HepG2 (cell line): ENCODE measurements around the gene GUCA1A. TPM values are rescaled to one million over a fixed set of nuclear protein-coding genes. Genes with fewer than 3 reads are reported as not detected.
A peak's percentile ranks its signal among the peaks of the same experiment; 100 is the strongest.

Experiments used
- ARHGAP35 ChIP-seq: sonication (generic); formaldehyde crosslinking; IDR thresholded peaks from 2 replicates; pipeline ENCODE4 v1.9.0; 2022; ENCODE audit warnings: mild to moderate bottlenecking, inconsistent platforms, moderate library complexity, missing genetic modification reagents, borderline replicate concordance
- CC2D1A ChIP-seq: sonication (generic); formaldehyde crosslinking; IDR thresholded peaks from 2 replicates; pipeline ENCODE4 v1.8.1; 2023; ENCODE audit warnings: mild to moderate bottlenecking, missing genetic modification reagents
- CENPX ChIP-seq: sonication (generic); formaldehyde crosslinking; IDR thresholded peaks from 2 replicates; pipeline ENCODE4 v1.9.0; 2021; ENCODE audit warnings: mild to moderate bottlenecking, missing genetic modification reagents, moderate library complexity
- EEA1 ChIP-seq: sonication (generic); formaldehyde crosslinking; IDR thresholded peaks from 2 replicates; pipeline ENCODE4 v1.5.1; 2020; ENCODE audit warnings: mild to moderate bottlenecking, missing genetic modification reagents, borderline replicate concordance
- KMT2A ChIP-seq: sonication (generic); formaldehyde crosslinking; IDR thresholded peaks from 2 replicates; pipeline ENCODE4 v1.4.0; 2020; ENCODE audit warnings: missing genetic modification reagents
- MAZ ChIP-seq, 2 experiments: sonication (generic) in 1 of 2; formaldehyde crosslinking in 1 of 2; IDR thresholded peaks; 2 replicates each; pipeline versions ENCODE4 v1.5.0 to v1.6.1; 2012 to 2020; ENCODE audit warnings: low read depth in 2 of 2, mild to moderate bottlenecking in 2 of 2, borderline replicate concordance in 1 of 2, improper control_type of control experiment in 1 of 2, low read length in 1 of 2, missing genetic modification reagents in 1 of 2, moderate library complexity in 1 of 2
- NBN ChIP-seq: fragments of 450-650 bp; conservative IDR thresholded peaks from 2 replicates; pipeline ENCODE4 v1.6.1; 2017
- NCOA1 ChIP-seq: sonication (generic); formaldehyde crosslinking; IDR thresholded peaks from 2 replicates; pipeline ENCODE4 v1.9.0; 2021; ENCODE audit warnings: missing genetic modification reagents
- NFYB ChIP-seq: sonication (generic); formaldehyde crosslinking; IDR thresholded peaks from 2 replicates; pipeline ENCODE4 v1.4.0; 2020; ENCODE audit warnings: missing genetic modification reagents
- PAWR ChIP-seq: sonication (generic); formaldehyde crosslinking; IDR thresholded peaks from 2 replicates; pipeline ENCODE4 v1.4.0; 2020; ENCODE audit warnings: missing genetic modification reagents, mild to moderate bottlenecking, borderline replicate concordance
- PBX2 ChIP-seq: IDR thresholded peaks from 2 replicates; pipeline ENCODE4 v1.6.1; 2016; ENCODE audit warnings: control low read depth
- POLR2AphosphoS5 ChIP-seq: IDR thresholded peaks from 2 replicates; pipeline ENCODE4 v1.6.1; 2012; ENCODE audit warnings: low read depth, low read length
- RFX5 ChIP-seq: IDR thresholded peaks from 2 replicates; pipeline ENCODE4 v1.6.1; 2011; ENCODE audit warnings: low read depth, low read length, improper control_type of control experiment
- SAP130 ChIP-seq: IDR thresholded peaks from 2 replicates; pipeline ENCODE4 v1.6.1; 2016; ENCODE audit warnings: low read depth
- SNAPC5 ChIP-seq: sonication (generic); formaldehyde crosslinking; IDR thresholded peaks from 2 replicates; pipeline ENCODE4 v1.8.1; 2023; ENCODE audit warnings: mild to moderate bottlenecking, missing genetic modification reagents, borderline replicate concordance
- SOX5 ChIP-seq: IDR thresholded peaks from 2 replicates; pipeline ENCODE4 v1.6.1; 2016; ENCODE audit warnings: borderline replicate concordance
- TARDBP ChIP-seq: sonication (generic); formaldehyde crosslinking; IDR thresholded peaks from 2 replicates; pipeline ENCODE4 v1.8.0; 2022; ENCODE audit warnings: mild to moderate bottlenecking, missing genetic modification reagents
- TEF ChIP-seq: sonication (generic); formaldehyde crosslinking; IDR thresholded peaks from 2 replicates; pipeline ENCODE4 v1.5.0; 2020; ENCODE audit warnings: missing genetic modification reagents
- ZEB1 ChIP-seq: IDR thresholded peaks from 2 replicates; pipeline ENCODE4 v1.6.1; 2012; ENCODE audit warnings: mild to moderate bottlenecking, low read depth, inconsistent platforms; ENCODE audit not compliant: insufficient replicate concordance
- ZFP62 ChIP-seq: sonication (generic); formaldehyde crosslinking; IDR thresholded peaks from 2 replicates; pipeline ENCODE4 v1.4.0; 2020; ENCODE audit warnings: missing genetic modification reagents
- ZMYM2 ChIP-seq: sonication (generic); formaldehyde crosslinking; IDR thresholded peaks from 2 replicates; pipeline ENCODE4 v1.8.0; 2022; ENCODE audit warnings: mild to moderate bottlenecking, missing genetic modification reagents
- ZMYM4 ChIP-seq: sonication (generic); formaldehyde crosslinking; IDR thresholded peaks from 2 replicates; pipeline ENCODE4 v1.8.1; 2023; ENCODE audit warnings: mild to moderate bottlenecking, missing genetic modification reagents
- ZNF224 ChIP-seq: sonication (generic); formaldehyde crosslinking; IDR thresholded peaks from 2 replicates; pipeline ENCODE4 v1.5.0; 2020; ENCODE audit warnings: mild to moderate bottlenecking, missing genetic modification reagents
- ZNF335 ChIP-seq: sonication (generic); formaldehyde crosslinking; IDR thresholded peaks from 2 replicates; pipeline ENCODE4 v1.4.0; 2020; ENCODE audit warnings: missing genetic modification reagents
- ZNF460 ChIP-seq: sonication (generic); formaldehyde crosslinking; IDR thresholded peaks from 2 replicates; pipeline ENCODE4 v1.5.1; 2020; ENCODE audit warnings: missing genetic modification reagents, mild to moderate bottlenecking, borderline replicate concordance
- ZNF672 ChIP-seq: sonication (generic); formaldehyde crosslinking; IDR thresholded peaks from 2 replicates; pipeline ENCODE4 v1.8.1; 2022; ENCODE audit warnings: missing genetic modification reagents
- ZNF770 ChIP-seq: sonication (generic); formaldehyde crosslinking; IDR thresholded peaks from 2 replicates; pipeline ENCODE4 v1.5.0; 2020; ENCODE audit warnings: mild to moderate bottlenecking, missing genetic modification reagents
- ZNF839 ChIP-seq: sonication (generic); formaldehyde crosslinking; IDR thresholded peaks from 2 replicates; pipeline ENCODE4 v1.4.0; 2020; ENCODE audit warnings: missing genetic modification reagents, mild to moderate bottlenecking, borderline replicate concordance
- polyA plus RNA-seq, 8 experiments: library from polyadenylated mRNA; depleted of rRNA in 3 of 8; stranded (reverse) in 7 of 8; unstranded in 1 of 8; fragments of >200 nt; fragmentation: Illumina TruSeq in 4 of 8; extraction: Trizol in 4 of 8; gene quantifications; 2 replicates each; pipeline versions ENCODE4 v1.2.1 to v1.2.3, GENCODE V29; 2011 to 2016; ENCODE audit warnings: low read depth in 4 of 8, missing spikeins in 1 of 8, mixed read lengths in 1 of 8; ENCODE audit not compliant: insufficient read depth in 1 of 8
- total RNA-seq, 5 experiments: library from RNA; depleted of rRNA; stranded (reverse); fragments of >200 nt; fragmentation: Illumina TruSeq; extraction: Trizol; gene quantifications; 2 replicates each; pipeline ENCODE4 v1.2.3, GENCODE V29; 2016; ENCODE audit warnings: low read depth in 1 of 5
- TF ChIP-seq, protein P1 (sequence below): sonication (generic); formaldehyde crosslinking; IDR thresholded peaks from 2 replicates; pipeline ENCODE4 v1.4.0; 2020; ENCODE audit warnings: mild to moderate bottlenecking, missing genetic modification reagents

GUCA1A gene
- total and polyA plus RNA-seq, 2 of the 13 experiments (the other 11 are each of a cell fraction or from before 2014, with no cell fraction given): not detected

- TF ChIP-seq SAP130 (CRISPR knock-in tag): no peak
- peak; percentile 96 for TF ChIP-seq ZNF460 (CRISPR knock-in tag)
- peak; percentile 80; the same call in 1 of the 2 replicates for TF ChIP-seq ZMYM2 (CRISPR knock-in tag)
- no peak for TF ChIP-seq PAWR
- no peak for TF ChIP-seq ZMYM4
- no peak for TF ChIP-seq ARHGAP35 (CRISPR knock-in tag)
- TF ChIP-seq NFYB (CRISPR knock-in tag): no peak
- no peak for TF ChIP-seq ZNF672 (CRISPR knock-in tag)
- no peak for TF ChIP-seq POLR2AphosphoS5
- 0 out of 2 replicates have a peak, but pooled peaks have one; percentile 3 for TF ChIP-seq CC2D1A
- no peak for TF ChIP-seq CENPX (CRISPR knock-in tag)
- no peak for TF ChIP-seq TARDBP (CRISPR knock-in tag)
- no peak for TF ChIP-seq KMT2A (CRISPR knock-in tag)
- no peak for TF ChIP-seq ZNF224
- no peak for TF ChIP-seq NCOA1 (CRISPR knock-in tag)
- no peak for TF ChIP-seq ZEB1
- TF ChIP-seq PBX2 (CRISPR knock-in tag): no peak
- no peak for TF ChIP-seq SOX5
- no peak for TF ChIP-seq NBN
- TF ChIP-seq, protein P1, sequence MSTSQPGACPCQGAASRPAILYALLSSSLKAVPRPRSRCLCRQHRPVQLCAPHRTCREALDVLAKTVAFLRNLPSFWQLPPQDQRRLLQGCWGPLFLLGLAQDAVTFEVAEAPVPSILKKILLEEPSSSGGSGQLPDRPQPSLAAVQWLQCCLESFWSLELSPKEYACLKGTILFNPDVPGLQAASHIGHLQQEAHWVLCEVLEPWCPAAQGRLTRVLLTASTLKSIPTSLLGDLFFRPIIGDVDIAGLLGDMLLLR (CRISPR knock-in tag): no peak
- no peak for TF ChIP-seq RFX5
- no peak for TF ChIP-seq EEA1 (CRISPR knock-in tag)
- no peak for TF ChIP-seq ZFP62 (CRISPR knock-in tag)
- TF ChIP-seq TEF (CRISPR knock-in tag): no peak
- TF ChIP-seq MAZ (IDR thresholded peaks at IDR 0.05; ENCODE audit: borderline replicate concordance, low read depth, low read length): no peak
- no peak for TF ChIP-seq MAZ (CRISPR knock-in tag; IDR thresholded peaks at IDR 0.05; ENCODE audit: low read depth)
- TF ChIP-seq ZNF770 (CRISPR knock-in tag): peak; percentile 93
- no peak for TF ChIP-seq ZNF839 (CRISPR knock-in tag)
- no peak for TF ChIP-seq ZNF335 (CRISPR knock-in tag)
- no peak for TF ChIP-seq SNAPC5 (CRISPR knock-in tag)
Measured at GRCh38 chr6:42204768-42205282, 31.7 kb downstream of the GUCA1A start (continued).
